AG09309 (cell line): ENCODE results near the gene GABRP.
A peak's percentile ranks its signal among the peaks of the same experiment; 100 is the strongest.

Source experiments
- DNase-seq: peaks from one replicate; pipeline ENCODE4 v3.0.0-alpha.2; 2010; ENCODE audit warnings: low read depth
- H3K4me3 ChIP-seq: 2 replicates; pipeline ENCODE4 v1.5.1; 2011; ENCODE audit warnings: mild to moderate bottlenecking, low read depth, low read length, moderate library complexity; ENCODE audit not compliant: control insufficient read depth
- CTCF ChIP-seq: IDR thresholded peaks from 2 replicates; pipeline ENCODE4 v1.5.1; 2011; ENCODE audit warnings: mild to moderate bottlenecking, low read depth, low read length, inconsistent platforms; ENCODE audit not compliant: insufficient read depth, control insufficient read depth; ENCODE audit errors: missing control alignments

The GABRP gene

DNA sequence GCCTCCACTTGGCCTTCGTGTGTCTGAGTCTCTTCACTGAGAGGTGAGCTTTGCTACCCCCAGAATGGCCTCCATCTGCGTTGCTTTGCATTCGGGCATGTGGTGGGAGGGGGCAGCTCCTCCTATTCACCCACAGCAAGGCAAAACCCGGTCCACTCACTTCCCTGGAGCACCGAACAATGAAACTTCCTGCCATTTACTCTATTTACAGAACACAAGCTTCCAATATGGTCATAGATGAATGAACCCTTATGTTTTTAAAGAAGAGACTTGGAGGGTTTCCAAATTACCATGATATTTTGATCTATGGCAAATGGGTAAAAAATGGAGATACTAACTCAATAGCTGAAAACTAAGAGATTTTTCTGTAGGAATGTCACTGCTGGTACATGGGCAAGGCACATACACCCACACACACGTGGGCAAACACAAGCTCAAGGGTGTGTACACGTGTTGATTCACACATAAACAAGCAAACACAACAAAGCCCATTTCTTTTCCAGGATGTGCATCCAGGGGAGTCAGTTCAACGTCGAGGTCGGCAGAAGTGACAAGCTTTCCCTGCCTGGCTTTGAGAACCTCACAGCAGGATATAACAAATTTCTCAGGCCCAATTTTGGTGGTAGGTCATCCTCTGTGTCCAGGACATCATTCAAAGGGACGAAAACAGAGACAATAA lies 5.2 kb downstream of the GABRP start:
- H3K4me3 ChIP-seq, result no peak overlapping the region
- TF ChIP-seq CTCF, result no peak
- DNase-seq, result no peak

- peak; percentile 41 for DNase-seq
- TF ChIP-seq CTCF, result peak; percentile 68
- H3K4me3 ChIP-seq, result no peak overlapping the region
These were observed 7.9 kb downstream of the GABRP start for GRCh38 chr5:170791325-170791954.

DNA sequence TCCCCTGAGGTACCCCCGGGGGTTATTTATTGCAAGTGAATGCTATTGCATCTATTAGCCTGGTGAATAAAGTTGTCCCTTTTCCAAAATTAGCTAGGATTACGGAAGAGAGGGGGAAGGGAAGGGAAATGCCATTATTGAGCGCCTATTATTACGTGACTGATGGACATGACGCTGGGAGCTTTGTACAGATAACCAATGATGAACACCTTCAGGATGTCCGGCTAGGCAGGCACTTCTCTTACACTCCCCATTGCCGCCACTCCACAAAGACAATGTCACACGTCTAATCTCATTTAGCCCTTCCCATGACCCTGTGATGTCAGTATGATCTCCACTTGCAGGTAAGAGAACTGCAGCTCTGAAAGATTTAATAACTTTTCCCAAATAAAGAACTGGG lies 9.4 kb downstream of the GABRP start:
- H3K4me3 ChIP-seq, result no peak overlapping the region
- TF ChIP-seq CTCF, result no peak
- DNase-seq, result no peak

DNA sequence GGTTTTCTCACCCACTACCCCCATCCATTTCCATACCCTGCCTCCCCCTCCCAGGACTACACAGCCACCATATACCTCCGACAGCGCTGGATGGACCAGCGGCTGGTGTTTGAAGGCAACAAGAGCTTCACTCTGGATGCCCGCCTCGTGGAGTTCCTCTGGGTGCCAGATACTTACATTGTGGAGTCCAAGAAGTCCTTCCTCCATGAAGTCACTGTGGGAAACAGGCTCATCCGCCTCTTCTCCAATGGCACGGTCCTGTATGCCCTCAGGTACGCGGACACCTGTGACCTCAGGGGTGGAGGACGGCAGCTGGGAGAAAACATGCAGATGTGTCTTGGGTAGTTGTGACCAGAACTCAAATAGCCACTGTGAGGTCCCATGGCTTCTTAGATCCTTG lies 11.6 kb downstream of the GABRP start:
- DNase-seq, result no peak
- H3K4me3 ChIP-seq, result no peak overlapping the region
- no peak for TF ChIP-seq CTCF

- no peak for TF ChIP-seq CTCF
- no peak for DNase-seq
- no peak overlapping the region for H3K4me3 ChIP-seq
These were observed 22.1 kb downstream of the GABRP start for GRCh38 chr5:170805666-170806065.

DNA sequence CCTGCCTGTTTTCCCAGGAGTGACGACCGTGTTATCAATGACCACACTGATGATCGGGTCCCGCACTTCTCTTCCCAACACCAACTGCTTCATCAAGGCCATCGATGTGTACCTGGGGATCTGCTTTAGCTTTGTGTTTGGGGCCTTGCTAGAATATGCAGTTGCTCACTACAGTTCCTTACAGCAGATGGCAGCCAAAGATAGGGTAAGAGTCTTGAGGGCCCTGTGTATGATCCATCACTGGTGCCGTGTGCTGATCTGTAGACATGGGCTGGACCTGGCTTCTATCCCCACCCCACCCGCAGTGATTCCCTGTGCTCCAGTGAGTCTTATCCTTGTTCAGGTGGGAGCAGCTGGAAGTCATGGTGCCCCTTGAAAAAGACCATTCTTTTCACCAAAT lies 26.0 kb downstream of the GABRP start:
- H3K4me3 ChIP-seq, result no peak overlapping the region
- DNase-seq, result peak; percentile 34
- peak; percentile 72 for TF ChIP-seq CTCF
